ENCODE results near the gene ANO2. TPM values are rescaled to one million over a fixed set of nuclear protein-coding genes. Genes with fewer than 3 reads are reported as not detected.

The ANO2 gene
- total RNA-seq, 1 donor from 2014 or later, result not detected

DNA sequence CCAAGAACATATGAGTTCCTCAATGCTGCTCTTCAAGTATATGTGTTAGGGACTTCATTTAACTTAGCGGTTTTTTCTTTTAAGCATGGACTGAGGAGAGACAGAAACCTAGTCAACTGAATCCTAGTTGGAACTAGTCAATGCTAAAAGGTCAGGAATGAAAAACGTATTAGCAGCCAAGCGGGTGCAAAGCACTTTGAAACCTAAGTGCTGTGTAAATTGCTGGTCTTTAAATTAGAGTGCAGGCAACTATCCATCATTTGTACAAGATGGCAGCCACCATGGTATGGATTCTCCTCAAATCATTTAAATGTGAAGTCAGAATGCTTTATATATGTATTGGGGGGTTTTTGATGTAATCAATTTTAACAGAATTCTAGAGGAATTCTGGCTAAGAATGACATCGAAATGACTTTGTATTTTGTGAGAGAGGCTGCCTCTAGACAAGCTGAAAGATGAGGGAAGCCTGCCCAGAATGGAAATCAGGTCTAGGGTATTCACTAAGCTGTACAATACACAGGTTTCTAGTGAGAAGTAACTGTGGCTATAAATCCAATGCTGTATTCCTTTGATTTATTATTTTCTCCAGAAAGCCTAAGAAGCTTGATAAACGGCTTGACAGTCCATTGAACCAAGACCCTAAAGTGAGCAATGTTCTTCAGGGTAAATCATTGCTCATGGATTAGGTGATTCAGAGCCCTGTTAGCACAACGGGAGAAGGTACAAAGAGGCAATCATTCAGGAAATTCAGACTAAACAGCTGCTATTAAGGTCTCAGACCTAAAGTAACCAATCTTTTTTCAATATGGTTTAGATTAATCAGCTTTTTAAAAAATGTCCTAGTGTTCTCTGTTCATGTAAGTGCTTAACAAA, 198.8 kb downstream of the ANO2 start:
- FAIRE-seq, result no peak
- no peaks in the 10 kb centered on the region for H3K36me3 ChIP-seq (ENCODE audit: control insufficient read depth, insufficient read depth, low read length)
- H3K4me3 ChIP-seq (ENCODE audit: low read depth, low read length), result no peak overlapping the region
- DNase-seq (ENCODE audit: low read depth), result no peak
- H3K27me3 ChIP-seq (ENCODE audit: control insufficient read depth, insufficient read depth, low read length), result no peaks in the 10 kb centered on the region
- TF ChIP-seq CTCF (IDR thresholded peaks at IDR 0.05; ENCODE audit: insufficient read depth, low read length, severe bottlenecking), result no peak

DNA sequence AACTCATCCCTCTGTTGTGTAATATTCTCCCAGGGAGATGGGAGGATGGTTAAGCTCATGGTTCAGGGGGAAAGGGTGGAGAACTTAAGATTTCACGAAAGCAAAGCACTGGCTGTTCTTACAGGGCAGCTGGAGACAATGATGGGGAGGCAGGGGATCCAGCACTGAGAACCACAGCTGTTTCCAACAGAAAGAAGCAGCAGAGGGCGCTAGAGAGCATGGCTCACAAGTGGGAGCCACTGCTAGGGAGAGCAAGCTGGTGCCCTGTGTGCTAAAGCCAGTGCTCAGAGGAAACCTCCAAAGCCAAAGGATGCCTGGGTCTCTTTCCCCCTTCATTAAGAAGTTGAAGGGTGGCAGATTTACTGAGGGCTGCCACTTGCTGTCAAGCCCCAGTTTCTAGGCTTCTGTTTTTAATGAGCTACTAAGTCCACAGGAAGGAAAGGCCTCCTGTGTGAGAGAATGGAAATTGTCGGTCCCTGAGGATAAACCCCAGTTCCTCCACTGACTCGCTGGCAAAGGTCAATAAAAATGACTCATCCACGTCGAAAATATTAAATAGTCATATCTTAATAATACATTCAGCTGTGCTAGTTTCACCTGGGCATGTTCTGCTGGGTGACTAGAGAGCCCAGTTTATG, 199.7 kb downstream of the ANO2 start:
- no peak for FAIRE-seq

GRCh38 chr12:5742258-5742657, 202.8 kb downstream of the ANO2 start:
- Histone ChIP-seq H3K27me3 (ENCODE audit: control insufficient read depth, insufficient read depth, low read length) (no peaks in the 10 kb centered on the region), H3K36me3 (ENCODE audit: control insufficient read depth, insufficient read depth, low read length) (no peaks in the 10 kb centered on the region), H3K4me3 (ENCODE audit: low read depth, low read length) (no peak overlapping the region)
- DNase-seq (ENCODE audit: low read depth) (no peak), FAIRE-seq (no peak)
- no peak for TF ChIP-seq CTCF (IDR thresholded peaks at IDR 0.05; ENCODE audit: insufficient read depth, low read length, severe bottlenecking)

More for the DNA sequence above, 199.7 kb downstream of the ANO2 start:
- Histone ChIP-seq H3K27me3 (ENCODE audit: control insufficient read depth, insufficient read depth, low read length) (no peaks in the 10 kb centered on the region), H3K36me3 (ENCODE audit: control insufficient read depth, insufficient read depth, low read length) (no peaks in the 10 kb centered on the region), H3K4me3 (ENCODE audit: low read depth, low read length) (no peak overlapping the region)
- DNase-seq (ENCODE audit: low read depth), result peak; percentile 56
- TF ChIP-seq CTCF (IDR thresholded peaks at IDR 0.05; ENCODE audit: insufficient read depth, low read length, severe bottlenecking), result peak; percentile 95

GRCh38 chr12:5739917-5740316, 205.1 kb downstream of the ANO2 start:
- TF ChIP-seq CTCF (IDR thresholded peaks at IDR 0.05; ENCODE audit: insufficient read depth, low read length, severe bottlenecking), result no peak
- Histone ChIP-seq H3K4me3 (ENCODE audit: low read depth, low read length) (no peak overlapping the region), H3K27me3 (ENCODE audit: control insufficient read depth, insufficient read depth, low read length) (no peaks in the 10 kb centered on the region), H3K36me3 (ENCODE audit: control insufficient read depth, insufficient read depth, low read length) (no peaks in the 10 kb centered on the region)
- DNase-seq (ENCODE audit: low read depth), result no peak
- no peak for FAIRE-seq

GRCh38 chr12:5737778-5738177, 207.3 kb downstream of the ANO2 start:
- Histone ChIP-seq H3K4me3 (ENCODE audit: low read depth, low read length) (no peak overlapping the region), H3K36me3 (ENCODE audit: control insufficient read depth, insufficient read depth, low read length) (no peaks in the 10 kb centered on the region), H3K27me3 (ENCODE audit: control insufficient read depth, insufficient read depth, low read length) (no peaks in the 10 kb centered on the region)
- no peak for FAIRE-seq
- no peak for TF ChIP-seq CTCF (IDR thresholded peaks at IDR 0.05; ENCODE audit: insufficient read depth, low read length, severe bottlenecking)
- DNase-seq (ENCODE audit: low read depth), result no peak

Data from bronchial epithelial cell (primary cell).